ENCODE measurements around the gene GAA. TPM values are rescaled to one million over a fixed set of nuclear protein-coding genes. Genes with fewer than 3 reads are reported as not detected.

Gene GAA
- total and polyA plus RNA-seq, 9 donors, result 2.4 to 77.3 (median 25.6) TPM

DNA sequence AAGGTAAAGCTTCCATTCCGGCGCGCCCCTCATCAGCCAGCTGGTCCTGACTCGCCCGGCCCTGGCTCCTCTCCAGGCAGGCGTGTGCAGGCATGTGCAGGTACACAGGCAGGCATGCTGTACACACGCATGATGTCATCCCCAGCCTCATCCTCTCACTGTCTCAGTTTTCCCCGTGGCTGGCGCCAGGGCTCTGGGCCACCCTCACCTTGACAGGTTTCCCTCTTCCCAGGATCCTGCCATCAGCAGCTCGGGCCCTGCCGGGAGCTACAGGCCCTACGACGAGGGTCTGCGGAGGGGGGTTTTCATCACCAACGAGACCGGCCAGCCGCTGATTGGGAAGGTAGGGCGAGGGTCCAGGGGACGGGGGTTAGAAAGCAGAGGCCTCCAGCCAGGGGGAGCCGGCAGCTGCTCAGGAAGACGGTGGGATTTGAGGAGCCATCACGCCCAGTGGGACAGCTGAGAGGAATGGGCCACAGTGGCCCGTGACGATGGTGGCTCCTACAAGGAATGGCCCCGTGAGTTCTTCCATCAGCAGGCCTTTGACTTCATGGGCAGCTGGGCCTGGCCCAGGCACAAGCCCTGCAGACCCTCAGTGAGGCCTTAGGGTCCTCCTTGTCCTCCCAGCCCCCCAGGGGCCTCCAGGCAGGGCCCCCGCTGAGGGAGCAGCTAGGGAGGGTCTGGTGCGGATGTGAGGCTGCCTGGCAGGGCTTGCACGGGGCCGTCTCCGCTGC is 8.5 kb downstream of the GAA start:
- no peak for TF ChIP-seq CTCF (IDR thresholded peaks at IDR 0.05)
- no peak for TF ChIP-seq POLR2A (IDR thresholded peaks at IDR 0.05)
- no peak for TF ChIP-seq EP300 (IDR thresholded peaks at IDR 0.05)
- no peaks in the 10 kb centered on the region for H3K9me3 ChIP-seq
- no peak overlapping the region for H3K27ac ChIP-seq
- no peaks in the 10 kb centered on the region for H3K36me3 ChIP-seq
- peaks cover 3% of the 10 kb centered on the region for H3K4me1 ChIP-seq (ENCODE audit: insufficient read depth)
- 84 to 89% (median 85%) methylated on average over 30 of the region's 30 CpGs for WGBS, 3 donors
- no peak overlapping the region for H3K4me3 ChIP-seq
- intact Hi-C loops (cut with DNase I), result no loop called here
- peak in 2 of 5 donors; percentile 21 to 31 for DNase-seq
- no peaks in the 10 kb centered on the region for H3K27me3 ChIP-seq

- Histone ChIP-seq H3K9me3 (no peaks in the 10 kb centered on the region), H3K27me3 (no peaks in the 10 kb centered on the region), H3K4me1 (ENCODE audit: insufficient read depth) (peaks cover 2% of the 10 kb centered on the region), H3K4me3 (no peak overlapping the region), H3K36me3 (no peaks in the 10 kb centered on the region), H3K27ac (no peak overlapping the region)
- WGBS, 3 donors, result 74 to 88% (median 78%) methylated on average over 9 of the region's 9 CpGs
- no peak for DNase-seq
- TF ChIP-seq CTCF (IDR thresholded peaks at IDR 0.05) (no peak), POLR2A (IDR thresholded peaks at IDR 0.05) (no peak), EP300 (IDR thresholded peaks at IDR 0.05) (no peak)
- intact Hi-C loops (cut with DNase I), result no loop called here
Measured at GRCh38 chr17:80110447-80110812, 9.0 kb downstream of the GAA start.

GRCh38 chr17:80110927-80111701 is 9.7 kb downstream of the GAA start:
- intact Hi-C loops (cut with DNase I), result loop anchor here in 1 of 4 donors (1.0 kb wide), 1 partner anchor 47 kb away; no protein-coding TSS in a partner anchor
- H3K4me1 ChIP-seq (ENCODE audit: insufficient read depth), result no peaks in the 10 kb centered on the region
- no peaks in the 10 kb centered on the region for H3K27me3 ChIP-seq
- H3K9me3 ChIP-seq, result no peaks in the 10 kb centered on the region
- H3K27ac ChIP-seq, result no peak overlapping the region
- WGBS, 3 donors, result 87 to 97% (median 90%) methylated on average over 21 of the region's 21 CpGs
- TF ChIP-seq POLR2A (IDR thresholded peaks at IDR 0.05), result no peak
- no peak for TF ChIP-seq EP300 (IDR thresholded peaks at IDR 0.05)
- TF ChIP-seq CTCF (IDR thresholded peaks at IDR 0.05), result no peak
- H3K4me3 ChIP-seq, result no peak overlapping the region
- DNase-seq, result no peak
- no peaks in the 10 kb centered on the region for H3K36me3 ChIP-seq

- H3K27ac ChIP-seq, result no peak overlapping the region
- H3K27me3 ChIP-seq, result no peaks in the 10 kb centered on the region
- 87 to 88% (median 87%) methylated on average over 20 to 26 of the region's 26 CpGs for WGBS, 3 donors
- no peaks in the 10 kb centered on the region for H3K36me3 ChIP-seq
- H3K9me3 ChIP-seq, result no peaks in the 10 kb centered on the region
- no peaks in the 10 kb centered on the region for H3K4me1 ChIP-seq (ENCODE audit: insufficient read depth)
- TF ChIP-seq EP300 (IDR thresholded peaks at IDR 0.05) (no peak), CTCF (IDR thresholded peaks at IDR 0.05) (no peak), POLR2A (IDR thresholded peaks at IDR 0.05) (no peak)
- no peak for DNase-seq
- no peak overlapping the region for H3K4me3 ChIP-seq
- intact Hi-C loops (cut with DNase I), result loop anchor here in 1 of 4 donors (1.0 kb wide), 1 partner anchor 48 kb away; no protein-coding TSS in a partner anchor
Measured at GRCh38 chr17:80111702-80112470, 10.5 kb downstream of the GAA start.
